GM19324 (cell line): Measurements from ENCODE around the gene ADARB2.

ENCODE experiments used
- ATAC-seq: cut with Tn5 transposase; IDR thresholded peaks from one replicate; pipeline ENCODE4 v1.9.1; 2021; ENCODE audit warnings: mild to moderate bottlenecking, moderate library complexity; ENCODE audit not compliant: unreplicated experiment, low FRiP score

Gene ADARB2

GRCh38 chr10:1316121-1316808, 421.1 kb downstream of the ADARB2 start:
- no peak for ATAC-seq

DNA sequence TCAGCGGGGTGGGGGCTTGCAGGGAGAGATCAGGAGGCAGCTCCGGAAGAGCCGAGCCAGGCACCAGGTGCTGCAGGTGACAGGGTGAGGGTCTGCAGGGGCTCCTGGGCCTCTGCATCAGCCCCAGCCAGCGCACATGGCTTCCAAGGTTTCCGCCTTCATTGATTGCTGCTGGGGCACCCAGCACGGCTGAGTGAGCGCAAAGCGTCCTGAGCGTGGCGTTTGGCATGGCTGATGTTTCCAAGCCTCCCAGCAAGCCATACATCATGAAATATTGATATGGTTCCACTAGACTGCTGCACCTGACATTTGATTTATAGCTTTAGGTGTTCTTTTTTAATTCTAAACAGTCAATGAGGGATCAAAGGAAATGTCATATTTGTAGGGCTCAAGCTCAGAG, 422.1 kb downstream of the ADARB2 start:
- ATAC-seq: no peak

DNA sequence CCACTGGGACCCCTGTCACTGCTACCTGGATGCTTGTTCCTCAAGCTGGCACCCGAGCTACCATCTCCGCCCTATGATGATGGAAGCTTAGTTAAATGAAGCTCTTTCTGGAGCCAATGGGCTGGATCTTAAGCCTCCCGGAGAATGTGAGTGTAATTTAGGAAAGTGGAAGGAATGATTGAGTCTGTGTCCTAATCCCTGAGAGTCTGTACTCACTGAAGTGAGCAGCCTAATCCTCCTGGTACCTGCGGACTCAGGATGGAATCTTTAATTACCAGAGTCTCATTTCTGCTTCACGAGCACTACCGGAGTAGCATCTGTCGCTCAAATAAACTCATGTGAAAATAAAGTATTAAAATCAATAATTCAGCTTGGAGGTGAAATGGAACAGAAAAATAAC, 425.6 kb downstream of the ADARB2 start:
- ATAC-seq: no peak

- no peak for ATAC-seq
Observed at GRCh38 chr10:1310271-1310789, 427.0 kb downstream of the ADARB2 start.

GRCh38 chr10:1309617-1310270, 427.6 kb downstream of the ADARB2 start:
- ATAC-seq: no peak

GRCh38 chr10:1308962-1309616, 428.2 kb downstream of the ADARB2 start:
- ATAC-seq: no peak

- no peak for ATAC-seq
Observed at GRCh38 chr10:1308173-1308961, 429.0 kb downstream of the ADARB2 start.

DNA sequence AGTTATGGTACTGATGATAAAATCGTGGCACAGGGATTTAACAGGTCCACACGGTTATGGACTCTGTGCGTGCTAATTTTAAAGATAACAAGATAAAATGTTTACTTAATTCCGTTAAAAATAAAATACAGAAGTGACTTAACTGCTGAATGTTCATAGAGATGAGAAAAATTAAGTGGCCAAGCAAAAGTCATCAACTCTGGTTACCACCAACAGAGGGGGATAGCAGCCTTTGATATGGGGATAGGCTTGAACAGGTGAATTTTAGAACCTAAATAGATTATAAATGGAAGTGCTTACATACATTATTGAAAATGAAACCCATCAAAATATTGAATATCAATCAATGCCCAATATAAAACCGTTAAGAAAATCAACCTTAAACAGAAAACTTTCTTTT, 436.2 kb downstream of the ADARB2 start:
- no peak for ATAC-seq

GRCh38 chr10:1300218-1300617, 437.1 kb downstream of the ADARB2 start:
- ATAC-seq: no peak

GRCh38 chr10:1299041-1299726, 438.1 kb downstream of the ADARB2 start:
- ATAC-seq: no peak

- no peak for ATAC-seq
Observed at GRCh38 chr10:1297566-1298301, 439.6 kb downstream of the ADARB2 start.

- no peak for ATAC-seq
Observed at GRCh38 chr10:1295756-1296480, 441.4 kb downstream of the ADARB2 start.

DNA sequence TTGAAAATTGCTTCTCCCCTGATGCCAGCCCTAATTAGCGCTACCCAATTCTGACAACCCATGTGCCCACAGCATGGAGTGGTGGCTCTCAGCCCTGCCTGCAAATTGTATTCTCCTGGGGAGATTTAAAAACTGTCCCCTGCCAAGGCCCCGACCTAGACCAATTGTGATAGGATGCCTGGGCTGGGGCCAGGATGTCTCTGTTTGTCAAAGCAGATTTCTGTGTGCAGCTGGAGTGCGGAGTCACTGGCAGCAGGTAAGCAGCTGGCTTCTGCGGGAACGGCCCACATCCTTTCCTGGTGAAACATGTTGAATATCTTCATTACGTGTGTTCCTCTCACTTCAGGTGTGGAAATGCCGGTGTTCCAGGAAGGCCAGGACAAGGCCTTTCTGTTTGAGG, 442.6 kb downstream of the ADARB2 start:
- ATAC-seq: no peak

GRCh38 chr10:1293636-1294435, 443.5 kb downstream of the ADARB2 start:
- no peak for ATAC-seq

- no peak for ATAC-seq
Observed at GRCh38 chr10:1293157-1293556, 444.2 kb downstream of the ADARB2 start.

GRCh38 chr10:1292611-1293031, 444.7 kb downstream of the ADARB2 start:
- no peak for ATAC-seq

- no peak for ATAC-seq
Observed at GRCh38 chr10:1291178-1292090, 445.9 kb downstream of the ADARB2 start.
